OCI-LY3 (cell line): ENCODE measurements around the gene SLC16A8.
"Not testable (repeated sequence)": the region's sequence is repeated elsewhere in the genome, so short reads cannot be mapped to it uniquely, and the experiment has no call there.

Experiments
- H2AFZ ChIP-seq: fragments of 200-600, 300-600 bp; shearing (Covaris generic); 2 replicates; pipeline ENCODE4 v1.6.0; 2014; ENCODE audit warnings: antibody characterized with exemption, low read depth, low read length
- H3K27ac ChIP-seq: fragments of 200-600, 300-600 bp; sonication (generic); 2 replicates; pipeline ENCODE4 v1.5.1; 2014; ENCODE audit warnings: mild to moderate bottlenecking, low read length, moderate library complexity, mixed read lengths
- H3K27me3 ChIP-seq: fragments of 200-600, 300-600 bp; sonication (generic); 2 replicates; pipeline ENCODE4 v1.6.1; 2014; ENCODE audit warnings: low read depth, low read length, mixed read lengths
- H3K36me3 ChIP-seq: fragments of 200-600, 300-600 bp; sonication (generic); replicated peaks from 2 replicates; pipeline ENCODE3; 2014; ENCODE audit warnings: low read depth, low read length, mixed read lengths
- H3K4me1 ChIP-seq: fragments of 300-600, 200-600 bp; sonication (generic); 2 replicates; pipeline ENCODE4 v1.6.1; 2014; ENCODE audit warnings: low read length, mixed read lengths
- H3K4me2 ChIP-seq: fragments of 200-600, 300-600 bp; sonication (generic); 2 replicates; pipeline ENCODE4 v1.6.1; 2014; ENCODE audit warnings: low read length, mixed read lengths
- H3K4me3 ChIP-seq: fragments of 300-600, 200-600 bp; sonication (generic); 2 replicates; pipeline ENCODE4 v1.5.1; 2014; ENCODE audit warnings: antibody characterized with exemption, mild to moderate bottlenecking, low read length, moderate library complexity
- H3K79me2 ChIP-seq: fragments of 300-600, 200-600 bp; shearing (Covaris generic); 2 replicates; pipeline ENCODE4 v1.6.1; 2014; ENCODE audit warnings: mild to moderate bottlenecking, low read length, mixed read lengths
- H3K9ac ChIP-seq: fragments of 300-600, 200-600 bp; shearing (Covaris generic); 2 replicates; pipeline ENCODE4 v1.6.0; 2014; ENCODE audit warnings: mild to moderate bottlenecking, low read length, moderate library complexity
- H3K9me3 ChIP-seq: fragments of 200-600, 300-600 bp; shearing (Covaris generic); 2 replicates; pipeline ENCODE4 v1.6.1; 2014; ENCODE audit warnings: low read length, mixed read lengths; ENCODE audit not compliant: insufficient read depth
- H4K20me1 ChIP-seq: fragments of 200-600, 300-600 bp; sonication (generic); 2 replicates; pipeline ENCODE4 v1.6.1; 2016; ENCODE audit warnings: low read length, mixed read lengths; ENCODE audit not compliant: insufficient read depth
- CTCF ChIP-seq: fragments of 200-600, 300-600 bp; sonication (generic); IDR thresholded peaks from 2 replicates; pipeline ENCODE4 v1.5.1; 2014; ENCODE audit warnings: antibody characterized with exemption, low read length, low read depth
- EZH2phosphoT487 ChIP-seq: fragments of 200-600 bp; shearing (Covaris generic); IDR thresholded peaks from 2 replicates; pipeline ENCODE4 v1.6.1; 2018; ENCODE audit warnings: antibody characterized with exemption, mixed run types, low read depth

Gene SLC16A8

GRCh38 chr22:38122616-38123015, 38.6 kb upstream of the SLC16A8 start:
- Histone ChIP-seq H3K79me2 (no peaks in the 10 kb centered on the region), H4K20me1 (no peaks in the 10 kb centered on the region), H3K27me3 (no peaks in the 10 kb centered on the region), H2AFZ (no peak overlapping the region), H3K9me3 (no peaks in the 10 kb centered on the region), H3K36me3 (no peaks in the 10 kb centered on the region), H3K27ac (no peak overlapping the region), H3K4me1 (no peaks in the 10 kb centered on the region), H3K4me2 (no peak overlapping the region), H3K4me3 (no peak overlapping the region), H3K9ac (no peak overlapping the region)
- TF ChIP-seq EZH2phosphoT487 = no peak
- no peak for TF ChIP-seq CTCF

GRCh38 chr22:38120359-38121110, 36.6 kb upstream of the SLC16A8 start:
- no peak overlapping the region for H2AFZ ChIP-seq
- no peaks in the 10 kb centered on the region for H4K20me1 ChIP-seq
- H3K9me3 ChIP-seq = no peaks in the 10 kb centered on the region
- H3K27ac ChIP-seq = no peak overlapping the region
- H3K36me3 ChIP-seq = no peaks in the 10 kb centered on the region
- TF ChIP-seq EZH2phosphoT487 = no peak
- TF ChIP-seq CTCF = no peak
- H3K4me1 ChIP-seq = no peaks in the 10 kb centered on the region
- H3K4me3 ChIP-seq = no peak overlapping the region
- no peak overlapping the region for H3K9ac ChIP-seq
- no peaks in the 10 kb centered on the region for H3K79me2 ChIP-seq
- H3K27me3 ChIP-seq = no peaks in the 10 kb centered on the region
- H3K4me2 ChIP-seq = no peak overlapping the region

GRCh38 chr22:38118747-38119146, 34.8 kb upstream of the SLC16A8 start:
- H3K36me3 ChIP-seq, H4K20me1 ChIP-seq, H3K4me3 ChIP-seq, H3K79me2 ChIP-seq, H3K9ac ChIP-seq, H3K27ac ChIP-seq, H3K27me3 ChIP-seq, H3K9me3 ChIP-seq, H2AFZ ChIP-seq, H3K4me2 ChIP-seq, H3K4me1 ChIP-seq: not testable (repeated sequence)

GRCh38 chr22:38118182-38118581, 34.2 kb upstream of the SLC16A8 start:
- no peak for TF ChIP-seq EZH2phosphoT487
- no peak for TF ChIP-seq CTCF
- no peak overlapping the region for H3K9ac ChIP-seq
- H3K79me2 ChIP-seq = no peaks in the 10 kb centered on the region
- H2AFZ ChIP-seq = no peak overlapping the region
- no peaks in the 10 kb centered on the region for H3K9me3 ChIP-seq
- H3K4me3 ChIP-seq = no peak overlapping the region
- H4K20me1 ChIP-seq = no peaks in the 10 kb centered on the region
- H3K4me2 ChIP-seq = no peak overlapping the region
- H3K27me3 ChIP-seq = no peaks in the 10 kb centered on the region
- H3K4me1 ChIP-seq = no peaks in the 10 kb centered on the region
- no peak overlapping the region for H3K27ac ChIP-seq
- H3K36me3 ChIP-seq = no peaks in the 10 kb centered on the region

- H3K27ac ChIP-seq, H3K4me1 ChIP-seq, H3K4me3 ChIP-seq, H3K9ac ChIP-seq, H3K27me3 ChIP-seq, H3K4me2 ChIP-seq, H3K36me3 ChIP-seq, H3K9me3 ChIP-seq, H3K79me2 ChIP-seq, H4K20me1 ChIP-seq, H2AFZ ChIP-seq: not testable (repeated sequence)
Observed at GRCh38 chr22:38117556-38117955, 33.6 kb upstream of the SLC16A8 start.
